HEK293T (cell line): Measurements from ENCODE around the gene CHCHD4.
A peak's percentile ranks its signal among the peaks of the same experiment; 100 is the strongest.

Experiments used
- CTCF ChIA-PET: fragments of 350-600 bp; formaldehyde crosslinking; extraction: SDS; loops from one replicate; lab custom pipeline; 2021; ENCODE audit warnings: antibody characterized with exemption, inconsistent platforms; lab: Yijun Ruan, JAX
- POLR2A ChIA-PET: fragments of 350-600 bp; formaldehyde crosslinking; extraction: SDS; loops from one replicate; lab custom pipeline; 2020; ENCODE audit warnings: antibody characterized with exemption, inconsistent platforms; lab: Yijun Ruan, JAX
- DNase-seq: peaks from one replicate; pipeline ENCODE4 v3.0.0; 2012; ENCODE audit warnings: mixed read lengths; ENCODE audit errors: extremely low spot score
- ARNT ChIP-seq: fragments of 450-650 bp; IDR thresholded peaks from 2 replicates; pipeline ENCODE4 v1.6.1; 2017; ENCODE audit warnings: mild to moderate bottlenecking
- BHLHE40 ChIP-seq: fragments of 450-650 bp; IDR thresholded peaks from 2 replicates; pipeline ENCODE4 v1.6.1; 2016; ENCODE audit warnings: mild to moderate bottlenecking, moderate library complexity, borderline replicate concordance
- CTBP1 ChIP-seq: fragments of 450-650 bp; IDR thresholded peaks from 2 replicates; pipeline ENCODE4 v1.6.1; 2016; ENCODE audit warnings: borderline replicate concordance
- ELF4 ChIP-seq: fragments of 450-650 bp; IDR thresholded peaks from 2 replicates; pipeline ENCODE4 v1.6.1; 2017; ENCODE audit warnings: antibody characterized with exemption
- FOXA1 ChIP-seq: fragments of 450-650 bp; IDR thresholded peaks from 2 replicates; pipeline ENCODE4 v1.6.1; 2016; ENCODE audit warnings: mild to moderate bottlenecking
- FOXK2 ChIP-seq: fragments of 450-650 bp; IDR thresholded peaks from 2 replicates; pipeline ENCODE4 v1.6.1; 2016; ENCODE audit warnings: mild to moderate bottlenecking
- FOXM1 ChIP-seq: fragments of 450-650 bp; IDR thresholded peaks from 2 replicates; pipeline ENCODE4 v1.6.1; 2017; ENCODE audit warnings: mild to moderate bottlenecking, borderline replicate concordance
- HDGF ChIP-seq: fragments of 450-650 bp; IDR thresholded peaks from 2 replicates; pipeline ENCODE4 v1.6.1; 2017; ENCODE audit warnings: antibody characterized with exemption, borderline replicate concordance
- L3MBTL2 ChIP-seq: fragments of 450-650 bp; conservative IDR thresholded peaks from 2 replicates; pipeline ENCODE4 v1.6.1; 2016; ENCODE audit warnings: mild to moderate bottlenecking
- LEF1 ChIP-seq: fragments of 450-650 bp; IDR thresholded peaks from 2 replicates; pipeline ENCODE4 v1.6.1; 2017; ENCODE audit warnings: mild to moderate bottlenecking, borderline replicate concordance
- NFRKB ChIP-seq: fragments of 450-650 bp; IDR thresholded peaks from 2 replicates; pipeline ENCODE4 v1.6.1; 2016; ENCODE audit warnings: mild to moderate bottlenecking, moderate library complexity
- PKNOX1 ChIP-seq: fragments of 450-650 bp; IDR thresholded peaks from 2 replicates; pipeline ENCODE4 v1.6.1; 2016
- SP1 ChIP-seq: fragments of 450-650 bp; IDR thresholded peaks from 2 replicates; pipeline ENCODE4 v1.6.1; 2017
- SUZ12 ChIP-seq: fragments of 450-650 bp; IDR thresholded peaks from 2 replicates; pipeline ENCODE4 v1.6.1; 2016; ENCODE audit warnings: mild to moderate bottlenecking
- TARDBP ChIP-seq: fragments of 450-650 bp; IDR thresholded peaks from 2 replicates; pipeline ENCODE4 v1.6.1; 2016
- ZNF384 ChIP-seq: fragments of 450-650 bp; IDR thresholded peaks from 2 replicates; pipeline ENCODE4 v1.6.1; 2016

The CHCHD4 gene

DNA sequence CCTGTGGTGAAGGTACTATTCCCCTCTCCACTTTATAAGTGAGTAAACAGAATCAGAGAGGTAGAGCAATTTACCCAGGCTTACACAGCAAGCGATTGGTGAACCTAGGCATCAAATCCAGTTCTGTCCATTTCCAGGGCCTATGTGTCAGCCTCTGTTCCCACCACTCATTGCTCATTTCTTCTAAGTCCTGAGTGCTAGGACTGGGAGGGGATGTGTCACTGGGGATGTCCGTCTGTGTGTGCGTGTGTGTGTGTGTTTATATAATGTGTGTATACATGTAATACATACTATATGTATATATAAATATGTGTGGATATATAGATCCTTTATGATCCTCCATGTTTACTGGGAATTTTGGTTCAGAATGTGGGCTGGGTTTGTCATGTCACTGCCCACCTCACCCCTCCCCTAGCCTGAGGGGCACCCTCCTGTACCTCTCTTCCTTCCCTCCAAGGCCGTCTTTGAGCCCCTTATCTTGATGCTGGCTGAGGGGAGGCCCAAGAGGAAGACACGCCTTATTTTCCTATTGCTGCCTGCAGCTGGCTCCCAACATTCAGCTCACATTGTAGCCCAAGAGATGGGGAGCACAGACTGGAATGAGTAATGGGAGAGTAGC is 2.3 kb upstream of the CHCHD4 start:
- ChIA-PET POLR2A (no interaction called here), CTCF (no interaction called here)
- no peak for DNase-seq
- TF ChIP-seq PKNOX1 = no peak
- TF ChIP-seq FOXM1 = no peak
- TF ChIP-seq HDGF = no peak
- TF ChIP-seq TARDBP = no peak
- no peak for TF ChIP-seq FOXA1
- TF ChIP-seq FOXK2 = no peak
- no peak for TF ChIP-seq BHLHE40
- TF ChIP-seq LEF1 = no peak
- TF ChIP-seq L3MBTL2 = no peak
- TF ChIP-seq SUZ12 = no peak
- TF ChIP-seq CTBP1 = no peak
- TF ChIP-seq ELF4 = no peak

DNA sequence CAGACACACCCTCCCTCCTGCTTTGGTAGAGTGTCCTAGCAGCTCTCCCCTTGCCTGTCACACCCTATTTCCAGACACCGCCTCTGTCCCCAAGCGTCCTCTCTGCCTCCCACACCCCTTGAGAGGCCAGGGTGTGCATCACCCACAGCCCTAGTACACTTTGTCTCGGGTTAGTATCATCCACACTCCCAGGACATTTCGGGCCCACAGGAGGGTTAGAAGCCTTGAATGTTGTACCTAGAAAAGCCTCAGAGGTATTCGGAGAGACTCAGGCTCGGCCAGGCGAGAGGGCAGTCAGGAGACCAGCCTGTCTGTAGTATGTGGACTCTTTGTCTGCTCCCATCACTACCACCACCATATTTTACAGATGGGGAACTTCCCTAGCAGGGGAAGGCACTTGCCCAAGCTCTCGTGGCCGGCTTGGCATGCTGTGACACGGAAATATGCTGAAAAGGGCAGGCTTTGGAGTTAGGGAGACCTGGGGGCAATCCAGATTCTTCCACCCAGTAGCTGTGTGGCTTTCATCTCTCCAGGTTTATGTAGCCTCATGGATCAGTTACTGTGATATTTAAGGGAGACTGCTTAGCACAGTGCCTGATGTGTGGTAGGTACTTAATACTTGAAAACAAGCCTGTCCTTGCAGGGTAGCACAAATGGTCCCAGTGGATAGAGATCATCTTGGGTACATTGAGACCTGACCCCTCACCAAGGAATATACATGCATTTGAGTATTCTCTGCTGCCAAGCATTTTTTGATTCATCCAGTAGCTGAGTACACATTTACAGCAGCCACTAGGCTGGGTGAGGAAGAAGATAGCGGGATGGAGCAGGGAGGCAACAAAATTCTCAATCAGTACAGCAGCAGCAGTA is 1.6 kb upstream of the CHCHD4 start:
- CTCF ChIA-PET = interaction anchor here (0.7 to 1.5 kb wide), 4 partner anchors 39 to 245 kb away, joined by 3 to 11 read pairs (median 4); no protein-coding TSS in a partner anchor
- POLR2A ChIA-PET = interaction anchor here (0.8 to 2.1 kb wide), 10 partner anchors 8 to 471 kb away, joined by 3 to 20 read pairs (median 4); partner anchors contain the start of genes LSM3 and XPC
- TF ChIP-seq ELF4 = no peak
- TF ChIP-seq ARNT = no peak
- no peak for TF ChIP-seq TARDBP
- no peak for TF ChIP-seq PKNOX1
- TF ChIP-seq HDGF = no peak
- no peak for TF ChIP-seq FOXA1
- no peak for TF ChIP-seq BHLHE40
- no peak for TF ChIP-seq CTBP1
- no peak for TF ChIP-seq SUZ12
- TF ChIP-seq L3MBTL2 = no peak
- no peak for TF ChIP-seq NFRKB
- TF ChIP-seq ZNF384 = no peak
- no peak for TF ChIP-seq SP1
- no peak for TF ChIP-seq FOXK2
- no peak for TF ChIP-seq FOXM1
- TF ChIP-seq LEF1 = no peak
- no peak for DNase-seq

DNA sequence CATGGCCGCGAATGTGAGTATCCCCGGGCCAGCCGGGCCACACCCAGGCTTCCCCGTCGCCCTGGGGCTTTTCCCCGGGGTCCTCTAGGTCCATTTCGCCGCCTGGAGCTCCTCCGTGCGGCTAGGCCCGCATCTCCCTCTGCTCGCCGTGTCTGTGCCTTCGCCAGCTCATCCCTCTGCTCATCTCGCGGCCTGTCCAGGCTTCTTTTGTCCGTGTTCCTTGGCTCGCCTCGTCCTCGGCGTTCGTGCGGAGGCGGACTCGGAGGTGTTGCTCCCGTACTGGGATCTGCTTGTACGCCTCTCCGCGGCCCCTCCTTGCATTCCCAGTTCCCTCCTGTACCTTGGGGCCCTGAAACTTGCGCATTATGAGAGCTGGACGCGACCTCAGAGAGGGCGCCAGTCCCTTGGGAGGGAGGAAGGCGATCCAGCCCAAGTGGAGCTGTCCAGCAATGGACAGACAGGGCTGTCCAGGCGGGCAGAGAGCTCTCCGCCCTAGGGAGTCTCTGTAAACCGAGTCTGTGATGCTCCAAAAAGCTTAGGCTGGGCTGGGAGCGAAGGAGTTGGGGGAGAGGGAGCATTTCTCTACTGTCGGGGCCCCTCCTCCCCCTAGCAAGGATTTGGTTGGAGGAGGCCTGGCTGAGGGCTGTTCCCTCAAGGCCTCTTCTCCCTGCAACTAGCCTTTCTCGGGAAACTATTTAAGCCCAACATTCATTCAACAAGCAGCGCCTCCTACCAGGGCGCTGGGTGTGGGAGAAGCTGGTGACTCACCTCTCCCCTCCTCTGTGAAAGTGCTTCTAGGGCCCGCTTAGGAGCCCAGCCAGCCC is 735 bp upstream of the CHCHD4 start:
- peak; percentile 58 for DNase-seq
- CTCF ChIA-PET = interaction anchor here (0.7 to 1.5 kb wide), 4 partner anchors 38 to 245 kb away, joined by 3 to 11 read pairs (median 4); no protein-coding TSS in a partner anchor
- no peak for TF ChIP-seq PKNOX1
- TF ChIP-seq HDGF = no peak
- TF ChIP-seq L3MBTL2 = peak; percentile 48
- TF ChIP-seq CTBP1 = no peak
- no peak for TF ChIP-seq FOXK2
- no peak for TF ChIP-seq ELF4
- POLR2A ChIA-PET = interaction anchor here (0.8 to 2.1 kb wide), 16 partner anchors 9 to 470 kb away, joined by 3 to 20 read pairs (median 4); partner anchors contain the start of genes LSM3 and XPC

- peak; percentile 44 for DNase-seq
- ChIA-PET CTCF (interaction anchor here (1.1 to 1.5 kb wide), 2 partner anchors 228 kb away, joined by 3 to 11 read pairs; no protein-coding TSS in a partner anchor), POLR2A (interaction anchor here (1.0 to 2.1 kb wide), 12 partner anchors 8 to 229 kb away, joined by 3 to 20 read pairs (median 4); partner anchors contain the start of genes LSM3 and XPC)
- TF ChIP-seq L3MBTL2 (peak; percentile 53), LEF1 (no peak; the same call in 1 of the 2 replicates)
These were observed 451 bp downstream of the CHCHD4 start for GRCh38 chr3:14124223-14124614.
